CD4-positive, alpha-beta T cell treated with Interleukin-15 for 4 hours (primary cell): ENCODE measurements around the gene USP31.

Experiments used
- DNase-seq: peaks from one replicate; pipeline ENCODE4 v3.0.0-alpha.2; 2020; ENCODE audit warnings: low spot score

USP31 gene

DNA sequence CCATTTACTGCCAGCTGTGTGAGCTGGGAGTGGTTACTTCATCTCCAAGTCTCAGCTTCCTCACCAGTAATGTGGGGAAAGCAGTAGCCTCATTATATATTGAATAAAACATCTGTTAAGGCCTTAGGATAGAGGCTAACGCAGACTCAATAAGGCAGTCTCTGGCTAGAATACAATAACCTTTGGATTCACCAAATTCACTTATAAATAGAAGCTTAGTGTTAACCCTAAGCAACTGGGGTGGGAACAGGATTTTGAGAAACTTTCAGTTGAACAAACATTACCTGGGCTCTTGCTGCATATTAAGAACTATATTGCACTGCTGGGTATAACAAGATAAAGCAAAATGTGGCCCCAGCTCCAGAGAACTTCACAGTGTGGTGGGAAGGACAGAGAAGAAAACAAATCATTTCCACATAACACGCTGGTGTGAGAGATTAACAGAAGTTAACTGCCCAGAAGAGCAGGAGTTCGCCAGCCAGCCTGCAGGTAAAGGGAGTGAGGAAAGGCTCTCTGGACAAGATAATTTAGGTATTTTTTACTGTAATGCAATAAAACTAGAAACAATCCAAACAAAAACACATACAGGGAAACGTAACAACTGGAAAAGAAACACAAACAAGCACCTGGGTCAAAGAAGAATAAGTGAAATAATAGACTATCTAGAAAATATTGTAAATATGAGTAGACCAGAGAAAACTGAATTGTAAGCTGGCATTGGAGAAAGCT is 57.0 kb downstream of the USP31 start:
- no peak for DNase-seq

DNA sequence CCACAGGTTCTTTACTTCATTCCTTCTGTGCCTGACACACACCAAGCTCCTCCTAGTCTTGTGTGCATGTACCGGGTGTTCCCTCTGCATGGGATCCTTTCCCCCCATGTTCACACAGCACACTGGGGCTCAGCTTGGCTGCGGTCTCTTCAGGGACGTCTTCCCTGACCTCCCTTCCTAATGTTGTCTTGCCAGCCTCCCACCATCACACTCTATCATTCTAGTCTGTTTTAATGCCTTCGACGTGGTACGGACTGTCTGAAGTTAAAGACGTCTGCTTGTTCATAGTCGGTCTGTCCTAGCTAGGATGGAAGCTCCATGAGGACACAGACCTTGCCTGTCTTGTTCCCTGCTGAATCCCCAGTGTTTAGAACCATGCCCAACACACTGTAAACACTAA is 60.1 kb downstream of the USP31 start:
- no peak for DNase-seq

DNA sequence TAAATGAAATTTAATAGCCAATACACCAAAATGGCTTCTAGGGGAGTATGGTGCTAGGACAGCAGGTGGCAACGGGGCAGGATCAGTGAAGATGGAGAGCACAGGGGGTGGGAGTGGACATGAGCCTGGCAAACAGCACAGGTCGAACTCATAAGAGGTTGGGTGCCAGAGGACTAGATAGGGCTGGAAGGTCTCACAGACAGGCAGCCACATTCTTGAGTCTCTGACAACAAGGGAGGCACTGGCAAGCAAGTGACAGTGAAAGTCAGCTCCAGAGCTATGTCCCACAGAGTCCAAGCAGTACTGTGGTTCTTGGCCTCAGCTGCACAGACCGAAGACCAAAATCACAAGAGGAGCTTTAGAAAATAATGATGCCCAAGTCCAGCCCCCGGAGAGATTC is 61.2 kb downstream of the USP31 start:
- no peak for DNase-seq

DNA sequence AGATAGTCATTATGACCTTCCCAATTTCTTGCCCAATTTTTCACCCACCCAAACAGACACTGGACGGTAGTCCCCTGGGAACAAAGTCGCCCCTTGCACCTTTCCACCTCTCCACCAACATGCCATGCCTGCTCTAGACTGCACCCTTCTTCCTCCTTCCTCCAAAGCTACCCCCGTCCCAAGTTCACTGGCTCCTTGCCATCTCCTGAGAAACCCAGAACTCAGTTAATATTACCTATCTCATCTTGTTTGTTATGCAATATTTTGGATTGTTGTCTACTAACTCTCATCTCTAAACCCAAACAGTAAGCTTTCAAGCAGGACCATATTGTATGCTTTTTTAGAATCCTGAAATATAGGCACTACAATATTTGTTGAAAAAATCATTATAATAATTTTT is 63.3 kb downstream of the USP31 start:
- no peak for DNase-seq

DNA sequence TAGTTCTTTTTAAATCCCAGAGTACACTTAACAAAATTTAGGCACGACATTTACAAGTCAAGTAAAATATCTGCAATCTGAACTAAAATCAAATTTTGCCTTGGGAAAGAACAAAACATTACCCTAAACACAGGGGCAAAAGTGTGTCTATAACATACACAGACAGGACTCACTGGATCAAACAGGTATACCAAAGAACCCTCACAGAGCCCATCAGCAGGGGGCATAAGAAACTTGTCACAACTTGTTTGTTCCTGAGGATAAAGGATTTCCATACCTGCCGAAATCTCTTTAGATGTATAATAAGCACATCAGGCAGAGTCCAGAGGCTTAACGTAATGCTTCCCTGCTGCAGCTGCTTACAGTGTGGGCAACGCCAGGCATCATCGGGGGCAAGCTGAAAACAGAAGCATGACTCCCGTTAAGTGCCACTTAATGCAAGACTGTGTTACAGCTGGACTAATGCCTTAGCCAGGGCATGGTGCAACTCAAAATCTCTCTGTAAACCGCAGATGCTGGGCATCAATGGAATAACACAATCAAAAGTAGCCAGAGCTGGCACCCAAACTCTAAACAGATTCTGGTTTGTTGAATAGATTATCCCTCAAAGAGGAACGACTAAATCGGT is 67.0 kb downstream of the USP31 start:
- DNase-seq = no peak

DNA sequence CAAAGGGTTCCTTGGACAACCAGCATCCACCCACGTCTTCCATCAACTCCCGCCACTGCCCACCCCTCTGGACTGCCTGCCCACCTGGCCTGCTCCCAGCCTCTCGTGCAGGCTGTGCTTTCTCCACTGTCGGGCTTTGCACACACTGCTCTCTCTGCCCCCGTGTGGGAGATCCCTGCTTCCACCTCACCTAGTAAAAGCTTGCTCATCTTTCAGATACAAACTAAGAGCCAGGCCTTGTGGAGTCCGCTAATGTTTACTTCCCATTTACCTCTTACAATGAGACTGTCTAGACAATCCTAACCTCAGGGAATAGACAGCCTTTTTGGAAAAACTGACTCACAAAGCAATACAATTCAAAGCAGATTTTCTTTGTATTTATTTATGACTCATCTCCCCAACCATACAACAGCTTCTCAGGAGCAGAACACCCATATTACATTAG is 67.6 kb downstream of the USP31 start:
- DNase-seq = no peak

DNA sequence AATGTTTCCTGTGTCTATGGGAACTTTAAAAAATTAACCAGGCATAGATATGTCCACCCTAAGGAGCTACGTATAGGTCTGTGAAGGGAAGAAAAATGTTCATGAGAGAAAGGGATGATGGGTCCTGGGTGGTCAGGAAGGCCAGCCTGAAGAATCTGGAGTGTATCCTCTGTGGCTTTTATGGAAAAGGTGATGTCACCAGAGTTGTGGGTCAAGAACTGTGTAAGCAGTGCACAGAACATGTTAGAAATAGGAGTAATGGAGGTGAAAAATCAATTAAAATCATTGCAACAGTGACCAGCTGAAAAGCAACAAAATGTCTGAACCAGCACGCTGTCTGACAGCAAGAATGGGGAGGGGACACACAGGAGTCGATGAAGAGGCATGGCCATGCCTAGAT is 68.5 kb downstream of the USP31 start:
- DNase-seq = no peak

DNA sequence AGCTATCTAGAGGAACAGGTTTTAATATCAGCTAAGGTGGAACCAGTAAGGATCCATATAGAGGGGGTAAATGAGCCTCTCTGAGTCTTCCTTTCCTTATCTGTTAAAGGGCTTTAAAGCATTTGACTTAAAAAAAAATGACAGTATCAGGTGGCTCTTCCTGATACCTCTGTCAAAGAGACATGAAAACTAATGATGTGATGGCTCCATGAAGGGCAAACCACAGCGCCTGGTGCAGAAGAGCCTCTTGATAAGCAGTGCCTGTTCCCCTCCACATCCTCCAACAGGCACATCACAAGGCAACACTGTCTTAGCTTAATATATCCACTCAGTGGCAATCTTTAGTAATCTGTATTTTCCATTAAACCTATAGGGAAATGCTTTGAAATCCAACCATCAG is 68.9 kb downstream of the USP31 start:
- no peak for DNase-seq

DNA sequence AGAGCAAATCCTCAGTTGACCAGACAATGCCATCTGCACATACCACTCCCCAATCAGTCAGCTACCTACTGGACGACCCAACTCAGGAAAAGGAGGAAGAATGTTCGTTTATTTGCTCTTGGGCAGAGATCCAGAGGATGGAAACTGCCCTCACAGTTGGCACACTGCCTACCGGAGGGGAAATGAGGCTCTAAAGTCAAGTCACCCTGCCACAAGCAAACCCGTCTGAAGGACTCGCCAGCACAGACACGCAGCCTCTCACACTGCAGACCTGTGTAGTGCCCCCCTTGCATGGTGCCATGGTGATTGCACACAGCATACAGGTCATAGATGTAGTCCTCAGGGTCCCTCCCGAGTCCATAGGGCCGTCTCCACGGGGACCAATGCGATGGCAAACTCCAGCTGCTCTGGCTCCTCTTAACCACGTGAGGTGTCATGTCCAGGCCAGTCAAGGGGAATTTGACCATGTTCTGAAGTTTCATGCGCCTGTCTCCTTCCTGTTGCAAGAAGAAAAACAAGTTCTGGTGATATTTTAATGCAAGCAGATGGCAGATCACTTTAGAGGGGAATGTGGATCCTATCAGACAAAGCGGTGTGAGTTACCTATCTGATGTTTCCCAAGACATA is 69.5 kb downstream of the USP31 start:
- no peak for DNase-seq

DNA sequence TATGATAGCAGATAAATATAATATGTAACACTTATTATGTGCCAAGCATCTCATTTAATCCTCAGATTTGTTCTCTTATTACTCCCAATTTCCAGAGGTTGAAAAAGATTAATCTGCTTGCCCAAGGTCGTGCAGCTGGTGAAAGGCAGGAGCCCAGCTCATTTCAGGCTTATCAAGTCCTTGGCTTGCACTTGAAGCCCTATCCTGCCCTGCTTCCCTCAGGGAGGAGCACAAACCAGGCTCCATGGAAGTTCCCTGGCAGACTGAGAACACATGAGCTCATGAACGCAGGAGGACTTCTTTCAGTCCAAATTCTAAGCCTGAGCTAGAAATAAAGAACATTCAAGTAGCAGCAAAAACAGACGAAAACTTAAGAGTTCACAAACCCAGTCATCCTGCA is 74.8 kb downstream of the USP31 start:
- no peak for DNase-seq

DNA sequence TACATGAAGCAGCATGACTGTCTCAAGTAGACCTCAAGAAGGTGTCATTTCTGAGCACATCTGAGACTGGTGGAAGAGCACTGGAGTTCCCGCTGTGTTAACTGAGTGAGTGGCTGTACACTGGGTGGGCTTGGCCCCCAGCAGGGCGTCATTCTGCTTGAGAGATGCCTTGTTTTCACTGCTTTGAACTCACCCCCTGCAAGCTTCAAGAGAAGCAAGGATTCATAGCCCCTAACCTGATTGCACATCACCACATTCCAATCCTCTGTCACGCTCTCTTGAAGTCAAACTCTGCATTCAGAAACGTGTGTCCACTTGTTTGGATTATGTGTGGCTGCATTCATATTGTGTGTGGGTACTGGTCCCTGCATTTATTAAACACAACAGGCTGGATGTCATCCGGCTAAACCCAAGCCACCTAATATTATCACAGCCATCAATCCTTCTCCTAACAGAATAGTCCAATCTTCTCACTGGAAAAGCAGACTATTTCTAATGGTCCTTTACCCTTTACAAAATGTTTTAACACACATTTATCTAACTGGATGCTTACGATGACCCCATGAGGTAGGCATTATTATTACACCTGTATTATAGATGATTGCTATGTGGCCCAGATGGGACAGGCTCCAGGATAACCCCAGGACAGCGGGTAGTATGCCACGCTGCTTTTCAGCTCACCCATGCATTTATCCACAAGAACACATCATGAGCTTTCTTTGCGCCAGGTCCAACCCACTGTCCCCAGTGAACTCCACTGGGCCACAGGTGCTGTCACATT is 76.3 kb downstream of the USP31 start:
- DNase-seq = no peak

DNA sequence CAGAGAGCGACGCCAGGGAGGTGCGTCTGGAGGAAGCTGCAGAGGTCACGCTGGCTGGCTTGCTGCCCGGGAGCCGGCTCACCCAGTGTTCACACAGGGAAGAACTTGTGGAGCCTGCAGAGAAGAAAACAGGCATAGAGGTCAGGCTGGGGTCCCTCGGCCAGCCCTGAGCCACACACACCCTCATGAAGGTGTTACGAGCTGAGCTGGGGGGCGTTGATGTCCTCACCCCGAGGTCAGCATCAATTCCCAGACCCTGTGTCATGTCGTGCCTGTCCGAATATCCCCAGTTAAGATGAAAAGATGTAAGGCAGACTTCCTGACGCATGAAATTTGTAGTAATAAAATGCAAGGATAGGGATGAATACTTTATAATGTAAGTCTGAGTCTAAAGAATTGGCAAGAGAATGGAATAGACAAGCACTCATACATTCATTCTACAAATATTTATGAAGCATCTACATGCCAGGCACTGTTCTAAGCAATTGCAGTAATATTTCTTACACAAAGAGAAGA is 77.1 kb downstream of the USP31 start:
- DNase-seq = no peak

DNA sequence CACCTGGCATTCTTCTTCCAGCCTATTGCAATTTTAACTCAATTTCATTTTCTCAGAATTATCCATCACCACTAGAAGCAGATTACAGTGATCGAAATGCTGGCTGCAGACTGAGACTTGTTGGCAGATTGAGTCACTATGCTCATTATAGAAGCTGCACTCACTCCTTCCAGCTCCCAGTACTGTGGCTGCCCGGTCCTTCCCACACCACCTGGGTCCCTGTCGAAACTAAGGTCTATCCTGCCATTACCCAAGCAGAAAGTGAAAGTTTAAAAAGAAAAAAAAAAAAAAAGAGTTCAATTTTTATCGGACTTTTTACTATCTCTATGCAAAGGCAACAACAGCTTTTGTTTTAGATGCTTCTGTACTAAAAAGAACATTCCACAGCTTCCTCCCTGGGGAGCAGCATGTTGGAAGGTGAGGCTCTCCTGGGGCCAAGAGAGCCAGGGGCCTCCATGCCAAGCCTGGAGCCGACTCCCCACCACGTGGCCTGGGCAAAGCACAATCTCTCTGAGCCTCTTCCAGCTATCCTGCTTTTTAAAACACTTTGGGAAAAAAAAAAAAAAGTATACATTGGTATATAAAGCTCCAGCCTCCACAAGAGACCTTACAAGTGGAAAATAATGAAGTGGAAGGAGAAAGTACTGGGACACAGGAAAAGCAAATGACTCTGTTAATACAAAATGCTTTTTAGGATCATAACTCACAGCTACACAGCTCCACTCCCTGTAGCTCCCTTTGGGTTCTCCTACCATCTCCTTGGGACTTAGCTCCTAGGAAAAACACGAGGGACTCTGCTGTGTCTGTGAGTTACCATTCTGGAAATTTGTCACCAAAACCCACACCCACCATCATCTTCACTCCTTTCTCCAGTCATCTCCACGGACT is 77.8 kb downstream of the USP31 start:
- DNase-seq = no peak

DNA sequence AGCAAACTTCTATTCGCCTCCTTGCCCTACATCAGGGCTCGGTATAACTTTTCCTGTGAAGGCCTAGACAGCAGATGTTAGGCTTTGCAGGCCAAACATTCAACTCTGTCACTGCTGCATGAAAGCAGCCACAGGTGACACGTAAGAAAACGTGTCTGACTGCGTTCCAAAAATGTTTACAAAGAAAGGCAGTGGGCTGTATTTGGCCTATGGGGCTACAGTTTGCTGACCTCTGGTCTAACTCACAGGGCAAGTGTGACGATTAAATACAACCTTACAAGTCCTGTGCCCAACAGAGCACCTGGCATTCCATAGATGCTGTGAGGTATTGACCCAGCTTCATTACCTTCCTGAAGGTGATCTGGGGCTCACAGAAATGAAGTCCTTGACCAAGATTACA is 79.4 kb downstream of the USP31 start:
- DNase-seq = no peak

DNA sequence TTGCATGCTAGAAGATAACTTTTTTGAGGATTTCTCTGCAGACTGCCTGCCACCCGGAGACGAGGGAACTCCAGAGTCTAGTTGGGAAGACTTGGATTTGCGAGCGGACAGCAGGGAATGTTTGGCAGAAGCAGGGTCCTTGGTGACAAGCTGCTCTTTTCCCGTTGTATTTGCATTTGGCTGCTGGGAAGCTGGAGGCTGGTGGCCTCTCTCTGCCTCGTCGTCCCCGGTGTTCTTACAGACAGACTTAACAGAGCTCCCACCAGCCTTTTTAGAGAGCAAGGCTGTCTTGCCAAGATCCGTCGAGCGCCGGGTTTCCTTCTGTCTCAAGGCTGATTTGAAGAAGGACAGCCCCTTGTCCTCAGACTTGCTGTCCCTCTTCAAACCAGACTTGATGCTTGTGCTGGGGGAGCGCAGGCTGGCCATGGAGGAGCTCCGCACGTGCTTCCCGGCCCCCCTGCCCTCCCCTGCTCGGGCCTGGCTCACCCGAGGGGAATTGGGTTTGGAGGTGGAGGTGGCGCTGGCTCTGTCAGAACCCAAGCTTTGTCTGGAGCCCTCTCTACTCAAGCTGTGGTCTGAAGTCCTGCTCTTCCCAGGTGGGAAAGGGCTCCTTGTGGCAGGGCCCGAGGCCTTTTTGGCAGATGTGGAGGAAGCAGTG is 81.0 kb downstream of the USP31 start:
- DNase-seq = no peak

DNA sequence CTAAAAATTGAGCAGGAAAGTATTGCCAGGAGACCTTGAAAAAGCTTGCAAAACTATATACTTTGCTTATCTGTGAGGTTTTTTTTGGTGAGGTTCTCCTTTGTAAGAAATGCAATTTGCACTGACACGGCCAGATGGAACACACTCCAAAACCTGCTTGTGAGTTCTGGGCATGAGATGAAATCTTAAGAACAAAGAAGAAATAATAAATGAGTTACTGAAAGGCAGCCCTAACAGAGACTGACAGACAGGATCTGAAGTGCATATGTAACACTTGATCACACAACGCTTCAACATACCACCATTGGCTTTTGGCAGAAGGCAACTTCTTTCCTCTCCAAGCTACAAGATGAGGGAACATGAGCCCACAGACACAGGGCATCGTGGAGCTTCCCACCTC is 82.6 kb downstream of the USP31 start:
- no peak for DNase-seq

DNA sequence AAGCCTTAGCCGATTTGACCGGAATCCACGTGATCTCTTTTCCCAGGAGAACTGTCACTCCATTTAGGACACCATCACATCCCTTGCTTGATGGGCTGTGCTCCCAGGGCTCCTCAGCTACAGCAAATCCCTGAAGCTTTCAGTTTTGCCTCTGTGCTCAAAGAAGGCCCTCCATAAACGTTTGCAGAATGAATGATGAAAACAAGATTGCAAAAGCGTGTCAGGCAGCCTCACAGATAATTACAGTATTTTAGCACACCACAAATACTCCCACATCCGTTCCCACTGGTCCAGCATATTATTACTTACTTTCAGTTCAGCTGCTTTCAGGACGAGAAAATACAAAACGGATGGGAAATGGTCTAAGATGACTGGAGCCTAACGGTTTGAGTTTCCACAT is 84.6 kb downstream of the USP31 start:
- DNase-seq = no peak

DNA sequence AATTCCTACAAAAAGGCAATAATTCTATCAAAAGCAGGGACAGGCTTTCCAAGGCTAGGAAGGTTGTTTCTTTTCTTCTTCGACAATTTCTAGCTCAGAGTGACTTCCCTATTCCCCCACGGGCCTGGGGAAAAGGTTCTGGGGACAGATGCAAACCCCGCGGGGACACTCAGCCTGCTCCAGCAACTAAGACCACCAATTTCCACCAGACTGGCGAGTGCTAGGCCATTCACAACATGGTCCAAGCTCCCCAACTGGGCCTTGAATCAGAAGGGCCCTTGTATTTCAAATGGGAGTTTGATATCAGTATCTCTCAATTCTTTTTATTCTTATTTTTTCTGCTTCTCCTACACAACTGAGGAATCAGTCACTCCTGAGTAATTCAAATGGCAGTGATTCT is 86.7 kb downstream of the USP31 start:
- no peak for DNase-seq

DNA sequence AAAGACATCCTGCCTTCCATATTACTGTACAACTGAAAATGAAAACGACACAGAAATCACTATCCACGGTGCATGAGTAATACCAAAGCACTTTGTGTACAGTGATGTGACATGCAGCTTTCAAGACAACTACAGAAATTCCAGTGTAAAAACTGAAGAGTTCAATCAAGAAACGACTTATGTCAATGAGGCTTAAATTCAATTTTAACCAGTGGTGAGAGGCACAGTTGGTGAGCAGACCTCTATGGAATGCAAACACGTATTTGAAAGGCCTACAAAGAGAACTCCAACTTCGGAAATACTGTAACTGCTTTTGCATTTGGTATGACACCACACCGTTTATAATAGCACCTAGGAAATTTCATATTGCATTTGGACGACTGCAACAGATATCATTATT is 87.6 kb downstream of the USP31 start:
- DNase-seq = no peak

DNA sequence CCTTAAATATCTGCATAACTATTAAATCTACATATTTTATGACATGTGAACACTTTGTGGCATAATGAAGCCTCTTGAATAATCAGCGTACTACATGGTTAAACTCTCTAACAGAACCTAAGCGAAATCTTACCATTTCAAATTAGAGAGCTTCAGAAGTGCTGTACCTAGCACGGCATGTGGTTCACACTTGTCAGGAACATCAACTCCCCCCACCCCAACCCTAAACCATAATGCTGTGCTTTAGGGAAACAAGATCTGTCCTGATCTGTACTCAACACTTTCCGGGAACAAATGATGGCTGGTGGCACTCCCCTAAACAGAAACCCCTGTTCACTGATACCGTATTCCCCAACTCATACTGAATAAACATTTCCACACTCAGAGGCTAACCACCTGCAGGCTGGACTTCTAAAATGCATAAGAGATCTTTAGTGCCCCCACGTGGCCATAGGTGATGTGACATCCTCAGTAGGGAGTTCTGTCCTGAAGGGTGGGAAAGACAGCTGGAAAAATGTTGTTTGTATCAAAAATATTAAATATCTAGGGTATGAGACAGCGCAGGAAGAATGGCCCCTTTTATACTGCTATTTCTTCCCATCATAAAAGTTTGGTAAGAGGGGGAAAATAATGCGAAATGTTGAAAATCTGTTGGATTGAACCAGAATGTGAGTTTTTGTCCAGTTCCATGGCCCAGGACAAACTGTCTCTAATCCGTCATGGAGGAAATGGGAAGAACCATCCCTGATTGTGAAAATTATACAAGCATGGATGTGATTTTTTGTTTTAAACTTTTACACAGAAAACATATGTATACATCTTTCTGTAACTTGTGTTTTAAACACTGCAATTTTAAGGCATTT is 88.6 kb downstream of the USP31 start:
- peak; percentile 37 for DNase-seq
